Activated CD4-positive, alpha-beta T cell treated with anti-CD3 and anti-CD28 coated beads, Interleukin-2, amount 50 U/mL, for 4 hours (primary cell): ENCODE measurements around the gene TMEM151A.

Experiments
- DNase-seq, 2 experiments: peaks; one replicate each; pipeline ENCODE4 v3.0.0-alpha.2; 2020

The TMEM151A gene

DNA sequence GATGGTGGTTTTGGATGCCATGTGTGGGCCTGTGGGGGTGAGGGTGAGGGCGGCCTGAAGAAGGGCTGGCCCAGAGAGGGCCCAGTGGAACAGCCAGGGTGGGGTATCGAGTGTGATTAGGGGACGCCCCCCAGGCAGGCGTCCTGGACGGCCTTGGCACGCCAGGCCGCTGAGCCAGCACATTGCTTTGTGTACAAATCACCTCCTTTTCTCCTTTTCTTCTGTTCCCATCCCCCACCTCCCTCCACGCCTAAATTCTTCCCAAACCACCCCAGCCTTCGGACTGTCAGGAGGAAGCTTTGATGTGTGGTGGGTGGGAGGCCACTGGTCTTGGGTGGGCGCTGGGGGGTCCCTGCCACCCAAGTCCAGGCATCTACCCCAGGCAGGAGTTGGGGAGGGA lies 33.0 kb downstream of the TMEM151A start:
- DNase-seq: no peak

GRCh38 chr11:66325263-66325671 lies 33.6 kb downstream of the TMEM151A start:
- DNase-seq: no peak

DNA sequence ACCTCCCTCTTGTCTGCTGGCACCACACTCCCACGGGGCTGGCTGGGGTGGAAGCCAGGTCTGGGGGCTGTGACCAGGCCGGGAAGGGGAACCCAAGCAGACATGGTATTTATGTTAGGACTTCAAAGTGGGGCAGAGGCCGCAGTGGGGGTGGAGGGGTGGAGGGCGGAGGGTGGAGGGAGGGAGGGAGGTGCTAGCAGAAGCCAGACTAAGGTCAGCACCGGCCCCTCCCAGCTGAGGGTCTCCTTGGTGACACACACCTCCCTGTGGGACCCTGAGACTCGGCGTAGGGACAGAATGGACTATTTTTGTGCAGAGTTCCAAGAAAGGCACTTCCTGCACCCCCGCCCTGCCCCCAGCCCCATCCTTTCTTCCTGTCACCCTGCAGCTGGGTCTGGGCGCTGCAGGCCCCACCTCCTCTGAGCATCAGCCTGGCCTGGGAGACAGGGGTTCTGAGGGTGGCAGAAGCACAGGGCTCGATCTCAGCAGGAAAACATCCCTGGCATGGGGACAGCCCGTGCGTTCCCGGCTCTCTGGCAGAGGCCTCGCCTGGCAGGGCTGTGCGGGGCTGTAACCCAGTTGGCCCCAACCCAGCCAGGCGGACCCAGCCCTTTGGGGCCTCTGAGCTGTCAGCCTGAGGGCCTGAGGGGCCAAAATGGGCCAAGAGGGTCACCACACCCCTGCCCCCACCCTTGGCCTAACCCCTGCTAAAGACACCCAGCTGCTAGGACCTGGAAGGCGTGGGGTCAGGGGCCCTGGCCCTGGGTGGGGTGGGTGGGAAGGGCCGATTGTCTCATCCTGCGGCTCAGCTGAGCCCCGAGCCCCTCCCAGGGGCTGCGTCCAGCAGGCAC lies 34.8 kb downstream of the TMEM151A start:
- DNase-seq: no peak

- no peak for DNase-seq
Observed at GRCh38 chr11:66327171-66328030, 35.7 kb downstream of the TMEM151A start.

GRCh38 chr11:66328031-66328301 lies 36.3 kb downstream of the TMEM151A start:
- no peak for DNase-seq

DNA sequence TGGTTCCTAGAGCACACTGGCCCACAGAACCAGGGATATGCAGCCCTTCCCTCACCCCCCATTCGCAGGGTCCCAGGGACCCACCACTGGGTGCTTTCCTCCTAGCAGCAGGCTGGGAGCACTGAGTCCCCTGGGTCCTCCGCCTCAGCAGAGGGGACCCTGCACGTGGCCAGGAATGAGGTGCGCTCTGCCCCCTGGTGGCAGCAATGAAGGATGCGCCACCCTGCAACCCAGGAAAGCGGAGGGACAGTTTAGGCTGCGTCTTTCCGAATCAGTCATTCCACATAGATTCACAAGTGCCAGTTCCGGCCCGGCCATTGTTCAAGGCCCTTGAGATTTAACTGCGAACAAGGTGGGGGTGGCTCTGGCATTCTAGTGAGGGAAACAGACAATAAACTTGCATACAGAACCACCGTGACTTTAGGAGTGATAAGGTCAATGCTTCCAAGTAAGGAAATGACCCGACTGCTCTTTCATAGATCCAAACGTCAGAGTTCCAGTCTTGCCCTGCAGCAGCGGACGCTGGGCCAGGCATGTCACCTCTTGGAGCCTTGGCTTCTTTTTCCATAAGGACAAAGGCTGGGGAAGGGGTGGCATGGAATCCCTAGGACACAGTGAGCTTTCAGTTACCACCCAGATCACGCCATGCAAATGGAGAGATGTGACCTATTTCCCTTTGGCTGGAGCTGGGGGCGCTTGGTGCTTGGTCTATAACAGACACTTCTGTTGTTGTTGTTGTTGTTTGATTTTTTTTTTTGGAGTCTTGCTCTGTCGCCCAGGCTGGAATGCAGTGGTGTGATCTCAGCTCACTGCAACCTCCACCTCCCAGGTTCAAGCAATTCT lies 36.8 kb downstream of the TMEM151A start:
- DNase-seq: peak; percentile 72 to 75

DNA sequence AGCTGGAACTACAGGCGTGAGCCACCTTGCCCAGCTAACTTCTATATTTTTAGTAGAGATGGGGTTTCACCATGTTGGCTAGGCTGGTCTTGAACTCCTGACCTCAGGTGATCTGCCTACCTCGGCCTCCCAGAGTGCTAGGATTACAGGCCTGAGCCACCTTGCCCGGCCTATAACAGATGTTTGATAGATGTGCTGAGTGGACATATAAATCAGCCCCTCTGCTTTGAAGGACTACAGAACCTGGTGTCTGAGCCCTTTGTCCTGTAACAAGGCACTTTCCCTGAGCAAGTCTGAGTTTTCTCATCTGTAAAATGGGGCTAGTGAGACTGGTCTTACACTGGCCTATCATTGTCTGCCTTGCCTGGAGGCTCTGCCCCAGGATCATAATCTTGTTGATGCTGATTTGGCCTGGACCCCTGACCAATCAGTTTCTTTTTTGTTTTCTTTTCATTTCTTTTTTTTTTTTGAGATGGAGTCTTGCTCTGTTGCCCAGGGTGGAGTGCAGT lies 37.5 kb downstream of the TMEM151A start:
- no peak for DNase-seq

GRCh38 chr11:66330931-66331330 lies 39.2 kb downstream of the TMEM151A start:
- no peak for DNase-seq

DNA sequence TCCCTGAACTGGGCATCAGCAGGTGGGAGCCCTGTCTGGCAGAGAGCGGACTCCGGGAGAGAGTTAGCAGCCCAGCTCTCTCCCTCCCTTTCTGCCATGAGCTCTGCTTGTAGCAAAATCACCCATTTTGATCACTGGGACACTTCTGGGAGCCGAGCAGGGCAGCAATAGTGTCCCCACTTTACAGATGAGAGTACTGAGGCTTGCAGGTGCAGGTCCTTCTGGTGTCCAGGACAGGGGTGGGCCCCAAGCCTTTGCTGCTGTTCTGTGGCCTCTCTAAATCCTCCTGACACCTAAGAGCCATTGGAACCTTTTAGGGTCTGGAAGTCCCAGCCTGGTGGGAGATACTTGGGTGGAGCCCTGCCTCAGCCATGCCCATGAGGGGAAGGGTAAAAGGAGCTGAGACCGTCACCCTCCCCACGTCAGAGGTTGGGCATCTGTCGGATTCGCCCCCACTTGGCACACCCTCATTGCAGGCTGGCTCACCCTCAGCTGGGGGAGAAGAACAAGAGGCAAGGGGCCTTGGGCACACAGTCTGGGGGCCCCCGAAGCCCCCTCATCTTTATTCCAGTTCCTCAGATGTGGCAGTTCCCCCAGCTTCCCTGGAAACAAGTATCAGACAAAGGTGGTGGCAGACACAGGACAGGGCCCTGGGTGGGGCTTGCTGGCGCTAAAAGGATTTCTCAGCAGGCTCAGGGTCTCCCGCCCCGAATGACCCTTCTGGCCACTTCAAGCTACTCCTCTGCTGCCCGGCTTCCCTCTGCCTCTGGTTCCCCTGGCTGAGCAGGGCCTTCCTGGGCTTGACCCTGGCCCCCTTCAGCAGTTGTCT lies 40.1 kb downstream of the TMEM151A start:
- DNase-seq: no peak

DNA sequence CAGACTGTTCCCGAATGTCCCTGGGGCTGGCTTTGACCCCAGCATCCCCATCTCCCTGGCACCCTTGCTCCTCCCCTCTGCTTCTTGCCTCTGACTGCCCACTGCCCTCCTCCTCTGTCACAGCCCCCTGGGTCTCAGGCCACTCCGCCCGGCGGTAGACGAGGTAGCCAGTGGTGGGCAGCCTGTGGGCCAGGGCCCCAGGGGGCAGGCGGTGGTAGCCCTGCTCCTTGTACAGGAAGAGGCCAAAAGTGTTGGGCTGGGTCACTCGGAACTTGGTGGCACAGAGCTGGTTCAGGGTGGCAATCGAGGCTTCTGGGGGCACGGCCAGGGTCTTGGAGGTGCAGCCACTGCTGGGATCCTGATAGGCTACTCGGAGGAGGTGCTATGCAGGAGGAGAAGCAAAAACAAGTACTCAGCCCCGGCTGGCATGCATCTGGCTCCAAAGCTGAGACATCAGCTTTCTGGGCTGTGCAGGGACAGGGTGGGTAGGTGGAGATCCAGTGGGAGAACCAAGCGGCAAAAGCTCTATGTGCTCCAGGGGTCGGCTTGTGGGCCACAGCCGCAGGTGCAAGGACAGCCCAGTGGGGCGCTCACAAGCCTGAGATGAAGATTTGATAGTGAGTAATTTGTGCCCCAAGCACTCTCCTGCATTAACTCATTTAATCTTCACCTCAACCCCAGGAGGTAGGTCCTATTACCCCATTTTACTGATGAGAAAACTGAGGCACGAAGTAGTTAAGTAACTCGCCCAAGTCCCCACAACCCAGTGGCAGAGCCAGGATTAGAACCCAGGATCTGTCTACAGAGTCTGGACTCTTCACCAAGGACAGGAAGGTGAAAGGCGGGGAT lies 40.9 kb downstream of the TMEM151A start:
- DNase-seq: no peak

GRCh38 chr11:66333220-66333877 lies 41.7 kb downstream of the TMEM151A start:
- DNase-seq: no peak

DNA sequence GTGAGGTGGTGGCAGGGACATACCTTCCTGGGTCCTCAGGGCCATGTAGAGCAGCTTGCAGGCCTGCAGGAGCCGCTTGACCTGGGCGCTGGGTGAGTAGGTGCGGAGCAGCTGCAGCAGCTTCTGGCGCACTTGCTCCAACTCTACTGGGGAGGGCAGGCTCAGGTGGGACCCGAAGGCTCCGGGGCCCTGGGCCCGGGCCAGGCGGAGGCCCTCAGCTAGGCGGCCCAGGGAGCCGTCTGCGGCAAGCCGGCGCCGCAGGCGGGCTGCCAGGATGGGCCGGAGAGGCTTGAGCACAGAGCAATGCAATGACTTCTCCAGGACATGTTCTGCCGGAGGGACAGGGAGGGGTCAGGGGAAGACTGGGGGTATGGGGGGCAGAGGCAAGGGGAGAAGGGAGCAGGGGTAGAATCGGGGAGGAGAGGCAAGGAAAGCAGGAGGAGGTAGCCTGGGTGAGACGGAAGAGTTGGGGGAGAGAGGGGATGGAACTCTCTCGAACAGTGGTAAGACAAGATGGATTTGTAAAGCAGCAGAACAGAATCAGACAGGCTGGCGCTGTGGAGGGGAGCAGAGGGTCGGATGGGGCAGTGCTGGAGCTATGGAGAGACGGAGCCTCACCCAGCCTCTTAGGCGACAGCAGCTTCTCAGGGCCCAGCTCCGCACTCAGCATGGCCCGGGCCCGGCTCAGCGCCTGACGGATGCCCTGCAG lies 42.4 kb downstream of the TMEM151A start:
- DNase-seq: no peak

GRCh38 chr11:66334605-66335442 lies 43.1 kb downstream of the TMEM151A start:
- no peak for DNase-seq

DNA sequence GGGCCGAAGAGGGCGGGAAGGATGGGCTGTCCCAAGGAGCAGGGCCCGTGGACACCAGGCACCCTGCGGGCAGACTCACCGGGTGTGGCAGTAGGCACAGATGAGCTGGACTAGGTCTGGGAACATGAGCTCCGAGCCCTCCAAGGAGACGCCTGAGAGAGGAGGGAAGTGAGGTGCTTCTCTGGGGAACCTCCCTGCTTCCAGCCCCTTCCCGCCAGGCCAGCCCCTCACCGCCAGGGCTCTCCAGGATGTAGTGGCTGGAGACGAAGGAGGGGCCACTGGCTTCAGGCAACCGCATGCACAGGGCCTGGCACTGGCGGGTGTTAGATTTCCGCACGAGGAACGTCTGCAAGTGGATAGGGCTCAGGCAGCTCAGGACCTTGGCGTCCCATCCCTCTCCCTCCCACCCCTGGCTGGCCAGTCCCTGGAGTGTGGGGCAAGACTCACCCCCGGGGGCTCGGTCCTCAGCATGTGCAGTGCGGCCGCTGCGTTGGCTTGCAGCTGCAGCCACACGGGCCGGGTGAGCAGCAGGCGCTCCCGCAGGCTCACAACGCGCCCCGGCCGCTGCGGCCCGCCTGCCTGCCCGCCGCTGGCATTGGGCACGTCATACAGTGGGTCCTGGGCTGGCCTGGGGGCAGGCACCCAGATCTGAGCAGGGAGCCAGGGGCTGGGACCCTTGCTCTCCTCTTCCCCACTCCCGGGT lies 44.0 kb downstream of the TMEM151A start:
- no peak for DNase-seq

GRCh38 chr11:66336234-66337102 lies 44.8 kb downstream of the TMEM151A start, which contains the start of gene RIN1:
Gene RIN1, minus strand, starts transcription at chr11:66336434. Its CDS starts 32 bp downstream, at chr11:66336402.
- peak; percentile 16 to 30 for DNase-seq

- no peak for DNase-seq
Observed at GRCh38 chr11:66337103-66337899, 45.6 kb downstream of the TMEM151A start.
